HG02798 (cell line): ENCODE results near the gene MMP10.
A peak's percentile ranks its signal among the peaks of the same experiment; 100 is the strongest.
"Not testable (repeated sequence)": the region's sequence is repeated elsewhere in the genome, so short reads cannot be mapped to it uniquely, and the experiment has no call there.

Experiments used
- ATAC-seq: cut with Tn5 transposase; IDR thresholded peaks from one replicate; pipeline ENCODE4 v1.9.1; 2021; ENCODE audit warnings: mild to moderate bottlenecking; ENCODE audit not compliant: unreplicated experiment, poor library complexity

Gene MMP10

DNA sequence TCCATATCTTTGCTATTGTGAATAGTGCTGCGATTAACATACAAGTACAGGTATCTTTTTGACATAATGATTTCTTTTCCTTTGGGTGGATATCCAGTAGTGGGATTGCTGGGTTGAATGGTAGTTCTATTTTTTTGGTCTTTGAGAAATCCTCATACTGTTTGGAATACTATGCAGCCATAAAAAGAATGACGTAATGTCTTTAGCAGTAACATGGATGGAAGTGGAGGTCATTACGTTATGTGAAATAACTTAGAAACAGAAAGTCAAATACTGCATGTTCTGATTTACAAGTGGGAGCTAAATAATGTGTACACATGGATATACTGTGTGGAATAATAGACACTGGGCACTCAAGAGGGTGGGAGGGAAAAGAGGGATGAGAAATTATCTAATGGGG is 4.0 kb upstream of the MMP10 start:
- no peak for ATAC-seq

DNA sequence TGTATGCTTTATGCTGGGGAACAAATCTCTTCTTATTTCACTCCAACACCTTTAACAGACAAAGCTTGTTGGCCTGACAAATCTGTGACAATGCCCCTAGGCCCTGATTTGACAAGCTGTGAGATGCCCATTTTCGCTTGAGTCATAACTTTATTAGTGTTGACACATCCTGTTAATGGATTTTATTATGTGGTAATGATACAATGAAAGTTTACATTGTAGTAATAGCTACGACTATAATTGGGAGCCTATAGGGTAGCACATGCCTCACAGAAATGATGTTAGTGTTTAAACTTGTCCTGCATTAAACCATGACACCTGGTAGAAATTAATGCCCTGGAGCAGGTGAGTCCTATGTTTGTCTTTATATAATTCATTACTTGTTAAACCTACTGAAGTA is 3.3 kb upstream of the MMP10 start:
- ATAC-seq, result no peak

DNA sequence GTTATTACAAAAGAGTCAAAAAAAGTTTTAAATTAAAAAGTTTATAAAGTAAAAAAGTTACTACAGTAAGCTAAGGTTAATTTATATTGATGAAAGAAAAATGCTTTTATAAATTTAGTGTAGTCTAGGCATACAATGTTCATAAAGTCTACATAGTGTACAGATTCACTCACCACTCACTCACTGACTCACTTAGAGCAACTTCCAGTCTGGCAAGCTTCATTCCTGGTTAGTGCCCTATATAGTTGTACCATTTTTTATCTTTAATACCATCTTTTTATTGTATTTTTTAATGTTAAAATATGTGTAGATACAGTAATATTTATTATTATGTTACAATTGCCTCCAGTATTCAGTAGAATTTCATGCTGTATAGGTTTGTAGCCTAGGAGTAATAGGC is 2.6 kb upstream of the MMP10 start:
- ATAC-seq, result no peak

DNA sequence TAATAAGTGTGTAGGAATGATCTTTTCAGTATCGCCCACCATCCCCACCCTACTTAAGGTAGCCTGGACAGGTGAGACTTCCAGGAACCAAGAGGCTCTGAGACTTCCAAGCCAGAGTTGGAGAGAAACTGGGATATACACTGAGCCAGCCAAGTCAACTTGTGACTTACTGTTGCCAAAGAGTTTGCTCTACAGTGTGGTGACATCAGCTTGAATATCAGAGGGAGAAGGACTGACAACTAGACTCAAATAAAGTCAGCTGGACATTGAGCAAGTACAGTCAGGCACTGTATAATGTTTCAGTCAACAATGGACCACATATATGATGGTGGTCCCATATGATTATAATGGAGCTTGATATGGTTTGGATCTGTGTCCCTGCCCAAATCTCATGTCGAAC is 1.2 kb upstream of the MMP10 start:
- no peak for ATAC-seq

DNA sequence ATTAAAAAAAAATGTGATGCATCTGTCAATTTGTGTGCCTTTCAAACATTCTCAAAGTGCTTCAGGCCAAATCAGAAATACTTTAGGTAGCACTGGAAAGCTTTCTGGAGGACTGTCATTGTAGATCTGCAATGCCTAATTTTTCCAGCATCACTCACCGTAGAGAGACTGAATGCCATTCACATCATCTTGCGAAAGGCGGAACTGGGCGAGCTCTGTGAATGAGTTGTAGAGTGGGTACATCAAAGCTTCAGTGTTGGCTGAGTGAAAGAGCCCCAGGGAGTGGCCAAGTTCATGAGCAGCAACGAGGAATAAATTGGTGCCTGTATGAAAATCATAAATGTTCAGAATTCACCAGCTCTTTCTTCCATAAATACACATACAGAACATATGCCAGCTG is 4.0 kb downstream of the MMP10 start:
- ATAC-seq, result no peak

DNA sequence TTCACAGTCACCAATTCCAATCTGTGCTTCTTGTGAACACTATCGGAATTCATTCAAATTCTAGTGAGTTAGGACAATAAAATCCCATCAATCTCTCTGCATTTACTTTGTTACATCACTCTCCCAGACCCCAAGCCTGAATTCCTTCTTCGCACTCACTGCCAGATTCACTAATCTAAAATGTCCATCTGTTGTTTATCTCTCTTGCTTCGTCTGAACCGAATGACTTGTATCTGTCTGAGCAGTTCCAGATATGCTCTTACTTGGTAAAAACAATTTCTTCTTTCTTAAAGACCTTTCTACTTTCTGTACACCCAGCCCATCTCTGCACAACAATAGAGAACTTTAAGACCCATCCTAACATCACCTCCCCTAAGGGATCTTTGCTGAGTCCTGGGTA is 7.0 kb downstream of the MMP10 start:
- no peak for ATAC-seq

DNA sequence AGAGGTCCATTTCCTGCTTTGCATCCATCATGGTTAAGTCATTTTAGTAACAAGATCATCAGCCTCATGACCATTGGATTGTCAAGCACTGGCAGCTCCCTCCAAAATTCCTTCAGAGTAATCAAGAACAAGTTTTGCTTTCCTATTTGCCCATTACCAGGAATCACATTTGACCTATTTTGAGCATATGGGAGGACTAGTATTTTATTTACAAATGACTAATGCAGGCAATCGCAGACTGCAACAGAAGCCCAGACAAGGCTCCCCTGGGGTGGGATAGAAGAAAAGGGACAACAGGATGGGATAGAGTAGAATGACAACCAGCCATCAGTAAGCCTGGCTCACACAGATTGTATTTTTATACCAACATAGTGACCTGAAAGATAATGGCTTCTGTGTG is 9.1 kb downstream of the MMP10 start:
- no peak for ATAC-seq

DNA sequence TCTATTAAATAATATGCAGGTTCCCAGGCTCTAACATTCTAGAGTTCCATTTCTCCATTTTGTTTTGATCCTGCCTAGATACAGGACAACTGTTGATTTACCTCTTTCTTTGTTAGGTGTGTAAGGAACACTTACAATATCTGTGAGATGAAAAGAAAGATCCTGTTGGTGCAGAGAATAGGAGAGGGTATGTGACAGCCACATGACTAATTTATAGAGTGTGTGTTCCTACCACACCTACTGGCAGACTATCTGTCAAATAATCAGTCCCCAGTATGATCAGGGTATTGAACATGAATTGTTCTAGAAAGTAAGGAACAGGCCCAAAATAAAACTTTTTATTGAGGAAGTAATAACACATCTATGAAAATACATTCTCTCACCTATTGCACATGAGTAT is 10.2 kb downstream of the MMP10 start:
- ATAC-seq, result no peak

DNA sequence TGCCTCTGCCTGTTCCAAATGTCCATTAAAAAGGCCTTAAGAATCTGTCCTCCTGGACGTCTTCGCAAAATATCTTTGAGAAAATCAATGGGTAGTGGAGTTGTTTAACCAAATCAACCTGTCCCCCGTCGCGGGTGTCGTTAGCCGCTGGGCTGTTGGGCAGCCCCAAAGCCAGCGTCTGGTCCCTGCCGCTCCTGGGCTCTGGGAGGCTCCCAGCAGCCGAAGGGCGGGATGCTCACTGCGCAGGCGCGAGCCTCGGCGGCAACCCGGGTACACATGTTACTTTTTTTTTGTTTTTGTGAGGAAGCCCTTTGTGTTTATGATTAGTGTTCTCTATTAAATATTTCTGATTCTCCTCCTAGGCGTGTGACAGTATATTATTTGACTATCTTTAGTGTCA is 12.6 kb downstream of the MMP10 start:
- no peak for ATAC-seq

DNA sequence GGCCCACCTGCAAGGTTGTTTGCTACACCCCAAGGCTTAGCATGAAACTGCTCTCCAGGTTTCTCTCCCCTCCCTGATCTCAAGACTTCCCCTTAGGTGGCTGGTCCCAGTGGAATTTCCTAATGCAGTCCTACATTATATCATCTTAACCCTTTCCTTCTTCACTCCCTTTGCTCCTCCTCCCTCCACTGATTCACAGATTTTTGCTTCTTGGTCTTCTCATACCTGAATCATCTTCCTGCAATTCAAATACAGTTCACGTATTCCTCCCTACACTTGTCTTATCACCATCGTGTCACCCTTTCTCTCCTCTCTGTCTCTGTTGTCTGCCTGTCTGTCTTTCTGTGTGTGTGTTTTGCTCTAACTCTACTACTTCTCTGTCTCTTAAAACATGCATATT is 17.0 kb downstream of the MMP10 start:
- ATAC-seq, result no peak

DNA sequence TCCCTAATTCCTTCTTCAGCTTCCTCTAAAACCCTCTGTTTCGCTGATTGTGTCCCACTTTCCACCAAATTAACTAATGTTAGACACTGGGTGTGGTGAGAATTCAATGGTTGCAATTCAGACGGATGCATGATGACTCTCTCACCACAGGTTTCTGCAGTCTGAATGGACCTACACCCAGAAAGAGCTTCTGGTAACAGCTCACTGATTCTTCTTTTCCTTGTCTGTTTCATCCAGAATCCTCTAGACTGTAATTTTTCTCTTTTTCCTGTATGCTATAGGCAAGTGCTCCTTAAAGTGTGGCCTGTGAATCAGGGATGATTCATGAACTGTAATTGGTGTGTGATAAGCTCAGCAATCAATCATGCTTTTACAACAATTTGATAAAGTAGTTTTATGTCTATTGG is 18.1 kb downstream of the MMP10 start:
- ATAC-seq, result no peak

DNA sequence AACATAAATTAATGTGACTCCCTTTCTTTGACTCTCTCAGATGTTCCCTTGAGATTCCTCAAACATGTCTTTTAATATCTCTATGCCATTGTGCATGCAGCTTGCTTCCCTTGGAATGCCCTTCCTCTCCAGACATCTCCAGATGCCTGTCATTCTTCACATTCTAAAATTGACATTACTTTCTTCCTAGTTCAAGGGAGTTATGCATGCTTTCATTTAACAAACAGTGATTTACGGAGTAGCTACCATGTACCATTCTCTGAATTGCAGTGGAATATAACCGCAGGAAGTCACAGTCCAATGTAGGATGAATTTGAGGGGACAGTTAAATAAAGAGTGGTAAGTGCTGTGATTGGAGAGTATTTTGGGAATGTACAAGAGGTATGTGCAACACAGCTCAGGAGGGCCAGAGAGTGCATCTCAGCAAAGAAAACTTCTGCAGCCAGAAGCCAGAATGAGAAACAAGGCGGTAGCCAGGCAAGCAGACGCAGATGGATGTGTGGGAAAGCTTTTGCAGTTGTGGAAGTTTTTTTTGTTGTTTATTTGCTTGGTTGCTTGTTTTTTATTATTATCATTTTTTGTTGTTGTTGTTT is 18.7 kb downstream of the MMP10 start:
- no peak for ATAC-seq

DNA sequence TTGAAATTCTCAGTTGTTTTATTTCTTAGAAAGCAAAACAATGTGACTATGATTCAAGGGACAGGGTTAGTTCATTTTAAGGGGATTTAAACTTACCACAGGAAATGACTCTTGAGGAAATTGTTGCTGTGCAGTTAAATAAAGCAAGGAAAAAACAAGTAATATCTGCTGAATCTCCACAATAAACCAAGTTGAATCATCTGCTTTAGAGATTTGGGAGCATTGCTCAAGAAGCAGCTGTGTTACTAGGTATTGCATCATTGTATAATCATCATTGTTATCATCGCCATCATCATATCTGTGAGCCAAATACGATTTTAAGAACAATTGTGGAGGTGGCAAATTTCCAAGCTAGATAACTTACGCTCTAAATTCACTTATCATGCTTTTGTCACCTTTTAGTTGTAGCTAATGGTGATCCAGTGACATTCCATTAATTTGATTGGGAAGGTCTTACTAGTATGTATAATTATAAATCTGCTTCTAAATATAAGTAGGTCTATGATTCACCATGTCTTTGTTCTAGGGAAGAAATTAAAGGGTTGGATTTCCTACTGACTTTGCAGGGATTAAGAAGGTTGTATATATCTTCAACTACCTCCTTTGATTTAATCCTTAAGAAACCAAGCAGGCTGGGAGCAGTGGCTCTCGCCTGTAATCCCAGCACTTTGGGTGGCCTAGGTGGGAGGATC is 19.9 kb downstream of the MMP10 start:
- no peak for ATAC-seq

DNA sequence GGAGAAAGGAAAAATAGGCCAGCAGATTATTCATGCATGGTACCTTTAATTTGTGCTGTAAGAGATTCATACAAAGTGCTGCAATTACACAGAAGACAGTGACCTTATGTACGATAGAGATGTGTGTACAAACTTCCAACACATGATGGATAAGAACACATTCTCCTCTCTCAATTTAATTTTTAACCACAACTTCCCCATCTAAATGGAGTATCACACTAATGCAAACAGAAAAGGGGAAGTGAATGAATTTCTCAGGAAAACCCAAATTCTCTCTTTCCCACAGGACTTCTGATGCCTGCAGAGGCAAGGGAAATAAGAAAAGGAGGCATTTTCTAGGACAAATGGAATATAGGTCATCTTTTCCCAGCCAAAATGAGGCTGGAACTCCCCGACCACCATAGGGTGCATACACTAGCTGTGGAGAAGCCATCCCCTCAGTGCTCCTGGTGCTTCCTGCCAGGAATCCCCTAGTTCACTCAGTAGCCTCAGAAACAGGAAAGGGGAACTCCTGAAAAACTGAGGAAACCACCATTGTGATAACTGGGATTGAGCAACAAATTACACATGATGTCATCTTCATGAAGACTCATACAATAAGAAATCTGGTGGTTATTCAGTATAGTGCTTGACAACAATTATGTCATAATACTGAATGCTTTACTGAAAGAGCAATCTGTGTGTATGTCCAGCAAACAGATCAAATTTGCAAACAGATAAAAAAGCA is 22.4 kb downstream of the MMP10 start:
- ATAC-seq, result no peak

DNA sequence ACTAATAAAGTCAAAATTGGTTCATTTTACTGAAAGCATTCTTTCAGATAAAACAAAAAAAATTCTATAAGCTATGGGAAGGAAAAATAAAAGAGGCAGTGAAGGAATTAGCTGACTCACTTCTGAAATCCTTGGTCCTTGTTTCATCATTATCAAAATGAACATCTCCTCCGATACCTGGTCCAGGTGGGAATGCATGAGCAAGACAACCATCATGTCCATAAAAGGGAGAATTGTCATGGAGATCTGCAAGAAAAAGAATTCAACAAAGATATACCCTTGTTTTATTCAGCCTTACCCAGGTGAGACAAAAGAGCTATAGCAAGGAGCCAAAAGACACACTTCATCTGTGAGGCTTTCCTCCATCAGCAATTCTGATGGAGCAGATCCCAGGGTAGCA is 27.2 kb downstream of the MMP10 start:
- ATAC-seq, result no peak

DNA sequence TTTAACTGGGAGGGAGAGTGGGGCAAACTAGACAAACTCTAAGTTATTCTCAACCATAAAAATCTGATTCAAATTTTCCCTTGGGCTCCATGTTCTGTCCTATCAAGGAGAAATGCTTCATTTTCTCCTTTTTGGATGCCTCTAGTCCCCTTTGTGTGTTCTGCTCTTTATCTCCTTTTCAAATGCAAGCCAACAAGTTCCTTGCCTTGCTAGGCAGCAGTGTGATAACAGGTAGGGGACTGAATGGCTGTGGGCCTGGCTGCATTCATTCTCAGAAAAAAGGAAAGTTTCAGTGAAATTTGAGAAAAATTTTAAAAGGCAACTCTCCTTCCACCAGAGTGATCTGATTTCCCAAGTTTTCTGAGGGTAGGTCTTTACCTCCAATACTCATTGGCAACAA is 28.8 kb downstream of the MMP10 start:
- ATAC-seq, result no peak

DNA sequence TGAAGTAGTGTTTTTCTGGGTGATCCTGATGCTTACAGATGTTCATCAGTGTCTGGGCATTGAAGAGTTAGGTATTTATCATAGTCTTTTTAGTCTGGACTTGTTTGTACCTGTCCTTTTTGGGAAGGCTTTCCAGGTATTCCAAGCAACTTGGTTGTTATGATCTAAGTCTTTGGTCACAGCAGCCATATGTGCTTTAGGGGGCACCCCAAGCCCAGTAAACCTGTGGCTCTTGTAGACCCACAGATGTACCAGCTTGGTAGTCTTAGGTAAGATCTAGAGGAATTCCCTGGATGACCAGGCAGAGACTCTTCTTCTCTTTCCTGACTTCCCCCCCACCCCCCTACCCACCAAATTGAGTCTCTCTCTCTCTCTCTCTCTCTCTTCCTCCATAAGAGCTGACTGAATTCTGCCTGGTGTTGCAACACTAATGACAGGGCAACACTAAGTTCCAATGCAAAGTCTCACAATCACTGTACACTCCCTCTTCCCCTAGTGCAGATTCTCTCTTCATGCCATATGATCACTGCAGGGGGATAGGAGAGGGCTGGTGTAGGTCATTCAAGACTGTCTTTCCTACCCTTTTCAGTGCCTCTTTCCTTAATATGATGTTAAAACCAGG is 31.2 kb downstream of the MMP10 start:
- no peak for ATAC-seq

DNA sequence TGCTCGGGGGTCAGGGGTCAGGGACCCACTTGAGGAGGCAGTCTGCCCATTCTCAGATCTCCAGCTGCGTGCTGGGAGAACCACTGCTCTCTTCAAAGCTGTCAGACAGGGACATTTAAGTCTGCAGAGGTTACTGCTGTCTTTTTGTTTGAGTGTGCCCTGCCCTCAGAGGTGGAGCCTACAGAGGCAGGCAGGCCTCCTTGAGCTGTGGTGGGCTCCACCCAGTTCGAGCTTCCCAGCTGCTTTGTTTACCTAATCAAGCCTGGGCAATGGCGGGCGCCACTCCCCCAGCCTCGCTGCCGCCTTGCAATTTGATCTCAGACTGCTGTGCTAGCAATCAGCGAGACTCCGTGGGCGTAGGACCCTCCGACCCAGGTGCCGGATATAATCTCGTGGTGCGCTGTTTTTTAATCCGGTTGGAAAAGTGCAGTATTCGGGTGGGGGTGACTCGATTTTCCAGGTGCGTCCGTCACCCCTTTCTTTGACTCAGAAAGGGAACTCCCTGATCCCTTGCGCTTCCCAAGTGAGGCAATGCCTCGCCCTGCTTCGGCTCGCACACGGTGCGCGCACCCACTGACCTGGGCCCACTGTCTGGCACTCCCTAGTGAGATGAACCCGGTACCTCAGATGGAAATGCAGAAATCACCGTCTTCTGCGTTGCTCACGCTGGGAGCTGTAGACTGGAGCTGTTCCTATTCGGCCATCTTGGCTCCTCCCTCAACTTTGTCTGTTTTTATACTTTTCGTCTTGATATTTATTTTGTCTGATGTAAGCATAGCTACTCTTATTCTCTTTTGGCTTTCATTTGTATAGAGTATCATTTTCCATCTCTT is 33.5 kb downstream of the MMP10 start:
- ATAC-seq, result not testable (repeated sequence)

DNA sequence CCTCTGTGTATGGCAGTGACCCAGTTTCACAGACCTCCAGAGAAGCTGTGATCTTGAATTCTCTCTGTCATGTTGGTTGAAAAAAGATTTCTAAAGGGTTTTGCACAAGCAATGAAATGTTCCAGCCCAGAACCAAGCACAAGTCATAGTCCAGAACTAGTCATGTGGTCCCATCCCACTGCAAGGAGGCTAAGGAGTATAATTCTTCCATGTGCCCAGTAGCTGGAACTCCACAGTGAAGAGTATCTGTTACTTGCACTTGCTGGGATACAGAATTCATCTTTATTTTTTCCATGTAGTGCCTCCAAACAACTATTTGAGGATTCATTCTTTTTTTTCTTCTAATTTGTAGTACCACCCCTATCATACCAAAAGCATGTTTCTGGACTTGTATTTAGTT is 45.8 kb downstream of the MMP10 start:
- no peak for ATAC-seq

DNA sequence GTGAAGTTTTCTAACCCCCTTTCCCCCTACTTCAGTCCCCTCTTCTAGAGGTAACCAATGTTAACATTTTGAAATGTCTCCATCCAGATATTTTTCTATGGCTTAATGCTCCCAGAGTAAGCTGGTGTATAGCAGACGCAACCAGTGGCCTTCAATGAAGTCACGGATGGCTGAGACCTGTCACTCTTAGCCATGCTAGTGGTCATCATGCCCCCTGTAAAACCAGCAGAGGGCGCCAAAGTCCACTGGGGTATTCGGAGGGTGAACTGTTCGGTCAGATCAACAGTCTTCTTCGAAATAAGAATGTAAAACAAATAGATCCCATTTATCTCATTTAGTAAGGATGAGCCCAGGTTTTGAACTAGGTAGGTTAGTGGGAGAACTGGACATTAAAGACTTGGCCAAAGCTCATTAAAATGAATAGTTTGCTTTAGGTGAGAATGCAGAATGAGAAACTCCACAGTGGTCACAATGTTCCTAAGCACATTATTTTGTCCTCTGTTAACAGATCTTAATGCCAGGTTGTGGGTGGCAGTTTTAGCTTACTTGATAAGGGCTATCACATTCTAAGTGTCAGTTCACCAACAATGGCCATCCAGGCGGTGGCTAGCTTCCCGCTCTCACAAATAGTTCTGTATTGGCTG is 47.1 kb downstream of the MMP10 start:
- ATAC-seq, result peak; percentile 94
